ENCODE data around the gene ZNF365.

The ZNF365 gene

GRCh38 chr10:62426086-62426485 lies 51.9 kb downstream of the ZNF365 start:
- H3K4me2 ChIP-seq (ENCODE audit: low read length): no peak overlapping the region
- H2BK15ac ChIP-seq (replicated peaks; ENCODE audit: low read depth): no peak overlapping the region
- H4K5ac ChIP-seq (ENCODE audit: low read length): no peak overlapping the region
- no peak overlapping the region for H3K23ac ChIP-seq (ENCODE audit: low read length)
- H3K79me2 ChIP-seq (ENCODE audit: control insufficient read depth, insufficient read depth, low read length): no peaks in the 10 kb centered on the region
- no peak overlapping the region for H2AK5ac ChIP-seq (ENCODE audit: low read length)
- no peak overlapping the region for H3K56ac ChIP-seq (ENCODE audit: low read length)
- WGBS (ENCODE audit: extremely low coverage, insufficient coverage, low lambda C conversion rate): no CpG with 5 or more reads among the region's 1 CpG
- H3K36me3 ChIP-seq (ENCODE audit: control insufficient read depth, insufficient read depth, low read length): no peaks in the 10 kb centered on the region
- H3K4me1 ChIP-seq (ENCODE audit: control insufficient read depth, low read depth, low read length): no peaks in the 10 kb centered on the region
- H2BK5ac ChIP-seq (ENCODE audit: low read length): no peak overlapping the region
- no peak overlapping the region for H3K18ac ChIP-seq (ENCODE audit: low read length)
- H3K27me3 ChIP-seq (ENCODE audit: insufficient read depth, low read length, poor library complexity): no peaks in the 10 kb centered on the region
- H3K9ac ChIP-seq (ENCODE audit: low read length): no peak overlapping the region
- H3K27ac ChIP-seq (ENCODE audit: low read depth, low read length): no peak overlapping the region
- DNase-seq: peak; percentile 26
- no peak overlapping the region for H3K4ac ChIP-seq (ENCODE audit: low read depth, low read length)
- no peak overlapping the region for H3K4me3 ChIP-seq (ENCODE audit: low read length)
- H3K79me1 ChIP-seq (ENCODE audit: low read length): no peaks in the 10 kb centered on the region
- no peak overlapping the region for H4K8ac ChIP-seq (ENCODE audit: low read depth, low read length)
- H2BK120ac ChIP-seq (ENCODE audit: low read depth, low read length): no peak overlapping the region

- H2BK5ac ChIP-seq (ENCODE audit: low read length): no peak overlapping the region
Observed at GRCh38 chr10:62426600-62426999, 52.4 kb downstream of the ZNF365 start.

DNA sequence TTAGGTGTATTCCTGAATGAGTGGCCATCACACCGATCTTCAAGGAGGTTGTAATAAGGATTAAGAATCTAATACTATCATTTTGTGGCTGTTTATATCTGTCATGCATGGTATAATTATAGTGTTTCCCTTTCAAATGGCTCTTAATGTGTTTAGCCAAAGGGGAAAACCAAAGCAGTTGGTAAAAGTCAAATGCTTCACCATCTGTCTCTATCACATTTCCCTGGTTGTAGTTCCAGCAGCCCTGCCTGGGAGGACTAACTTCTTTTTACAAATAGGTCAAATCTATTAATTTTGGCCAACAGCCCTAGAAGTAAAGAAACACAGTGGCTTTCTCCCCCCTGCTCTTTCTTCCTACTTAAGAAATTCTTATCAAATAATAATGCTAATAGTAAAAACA lies 56.7 kb downstream of the ZNF365 start:
- Histone ChIP-seq H4K8ac (ENCODE audit: low read depth, low read length) (no peak overlapping the region), H3K27me3 (ENCODE audit: insufficient read depth, low read length, poor library complexity) (no peaks in the 10 kb centered on the region), H3K9ac (ENCODE audit: low read length) (no peak overlapping the region), H3K4ac (ENCODE audit: low read depth, low read length) (no peak overlapping the region), H3K18ac (ENCODE audit: low read length) (no peak overlapping the region), H2AK5ac (ENCODE audit: low read length) (no peak overlapping the region), H4K5ac (ENCODE audit: low read length) (no peak overlapping the region), H3K4me3 (ENCODE audit: low read length) (no peak overlapping the region), H3K4me2 (ENCODE audit: low read length) (no peak overlapping the region), H3K27ac (ENCODE audit: low read depth, low read length) (no peak overlapping the region), H2BK5ac (ENCODE audit: low read length) (no peak overlapping the region), H3K56ac (ENCODE audit: low read length) (no peak overlapping the region), H3K36me3 (ENCODE audit: control insufficient read depth, insufficient read depth, low read length) (no peaks in the 10 kb centered on the region), H3K4me1 (ENCODE audit: control insufficient read depth, low read depth, low read length) (no peaks in the 10 kb centered on the region), H3K23ac (ENCODE audit: low read length) (no peak overlapping the region), H2BK15ac (replicated peaks; ENCODE audit: low read depth) (no peak overlapping the region), H3K79me1 (ENCODE audit: low read length) (no peaks in the 10 kb centered on the region), H3K79me2 (ENCODE audit: control insufficient read depth, insufficient read depth, low read length) (no peaks in the 10 kb centered on the region), H2BK120ac (ENCODE audit: low read depth, low read length) (no peak overlapping the region)
- DNase-seq: no peak
- WGBS (ENCODE audit: extremely low coverage, insufficient coverage, low lambda C conversion rate): no CpG with 5 or more reads among the region's 1 CpG

More at GRCh38 chr10:62426600-62426999, 52.4 kb downstream of the ZNF365 start:
- no peak overlapping the region for H3K4me3 ChIP-seq (ENCODE audit: low read length)
- no peak overlapping the region for H4K8ac ChIP-seq (ENCODE audit: low read depth, low read length)
- H3K56ac ChIP-seq (ENCODE audit: low read length): no peak overlapping the region
- peak; percentile 74 for DNase-seq
- H2AK5ac ChIP-seq (ENCODE audit: low read length): no peak overlapping the region
- H3K4me1 ChIP-seq (ENCODE audit: control insufficient read depth, low read depth, low read length): no peaks in the 10 kb centered on the region
- H4K5ac ChIP-seq (ENCODE audit: low read length): no peak overlapping the region
- H3K36me3 ChIP-seq (ENCODE audit: control insufficient read depth, insufficient read depth, low read length): no peaks in the 10 kb centered on the region
- H3K4ac ChIP-seq (ENCODE audit: low read depth, low read length): no peak overlapping the region
- H3K4me2 ChIP-seq (ENCODE audit: low read length): no peak overlapping the region
- WGBS (ENCODE audit: extremely low coverage, insufficient coverage, low lambda C conversion rate): no CpG with 5 or more reads among the region's 3 CpGs
- no peaks in the 10 kb centered on the region for H3K27me3 ChIP-seq (ENCODE audit: insufficient read depth, low read length, poor library complexity)
- no peak overlapping the region for H3K27ac ChIP-seq (ENCODE audit: low read depth, low read length)
- no peaks in the 10 kb centered on the region for H3K79me2 ChIP-seq (ENCODE audit: control insufficient read depth, insufficient read depth, low read length)
- H3K79me1 ChIP-seq (ENCODE audit: low read length): no peaks in the 10 kb centered on the region
- no peak overlapping the region for H3K9ac ChIP-seq (ENCODE audit: low read length)
- H3K23ac ChIP-seq (ENCODE audit: low read length): no peak overlapping the region
- H3K18ac ChIP-seq (ENCODE audit: low read length): no peak overlapping the region
- H2BK120ac ChIP-seq (ENCODE audit: low read depth, low read length): no peak overlapping the region
- no peak overlapping the region for H2BK15ac ChIP-seq (replicated peaks; ENCODE audit: low read depth)

DNA sequence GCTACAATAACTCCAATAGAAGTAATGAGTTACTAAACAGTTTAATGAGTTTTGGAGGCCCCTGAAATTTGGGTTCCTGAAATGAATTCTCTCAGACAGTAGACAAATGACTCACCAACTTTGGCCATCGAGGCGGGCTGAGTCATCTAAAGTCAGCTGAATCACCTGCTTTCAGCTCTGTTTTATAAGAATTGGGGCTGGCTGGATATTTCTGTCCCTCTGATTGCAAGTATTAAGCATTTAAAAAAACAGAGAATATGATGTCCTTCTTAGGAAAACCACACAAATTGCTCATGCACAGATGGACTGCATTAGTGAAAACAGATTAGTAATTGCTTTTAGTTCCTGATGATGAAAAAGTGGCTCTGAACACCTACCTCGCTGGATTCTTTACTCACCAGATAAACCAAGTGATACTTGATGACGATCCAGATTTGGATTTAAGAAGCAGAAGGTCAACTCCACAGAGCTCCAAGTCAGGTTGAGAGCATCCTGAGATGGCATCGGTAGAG lies 59.1 kb downstream of the ZNF365 start:
- Histone ChIP-seq H3K23ac (ENCODE audit: low read length) (no peak overlapping the region), H3K4me2 (ENCODE audit: low read length) (no peak overlapping the region), H2BK5ac (ENCODE audit: low read length) (no peak overlapping the region), H2AK5ac (ENCODE audit: low read length) (no peak overlapping the region), H4K8ac (ENCODE audit: low read depth, low read length) (no peak overlapping the region), H3K4me3 (ENCODE audit: low read length) (no peak overlapping the region), H3K79me1 (ENCODE audit: low read length) (no peaks in the 10 kb centered on the region), H2BK15ac (replicated peaks; ENCODE audit: low read depth) (no peak overlapping the region), H3K27ac (ENCODE audit: low read depth, low read length) (no peak overlapping the region), H3K4ac (ENCODE audit: low read depth, low read length) (no peak overlapping the region), H2BK120ac (ENCODE audit: low read depth, low read length) (no peak overlapping the region), H3K56ac (ENCODE audit: low read length) (no peak overlapping the region), H3K9ac (ENCODE audit: low read length) (no peak overlapping the region), H3K27me3 (ENCODE audit: insufficient read depth, low read length, poor library complexity) (no peaks in the 10 kb centered on the region), H3K4me1 (ENCODE audit: control insufficient read depth, low read depth, low read length) (no peaks in the 10 kb centered on the region), H3K18ac (ENCODE audit: low read length) (no peak overlapping the region), H3K79me2 (ENCODE audit: control insufficient read depth, insufficient read depth, low read length) (no peaks in the 10 kb centered on the region), H4K5ac (ENCODE audit: low read length) (no peak overlapping the region), H3K36me3 (ENCODE audit: control insufficient read depth, insufficient read depth, low read length) (no peaks in the 10 kb centered on the region)
- DNase-seq: peak; percentile 36
- no CpG with 5 or more reads among the region's 5 CpGs for WGBS (ENCODE audit: extremely low coverage, insufficient coverage, low lambda C conversion rate)

GRCh38 chr10:62433901-62434300 lies 59.7 kb downstream of the ZNF365 start:
- Histone ChIP-seq H3K56ac (ENCODE audit: low read length) (no peak overlapping the region), H2BK15ac (replicated peaks; ENCODE audit: low read depth) (peak overlapping the region; percentile 7), H3K27me3 (ENCODE audit: insufficient read depth, low read length, poor library complexity) (no peaks in the 10 kb centered on the region), H3K4me2 (ENCODE audit: low read length) (no peak overlapping the region), H3K18ac (ENCODE audit: low read length) (no peak overlapping the region), H2BK5ac (ENCODE audit: low read length) (no peak overlapping the region), H3K4me1 (ENCODE audit: control insufficient read depth, low read depth, low read length) (no peaks in the 10 kb centered on the region), H3K79me2 (ENCODE audit: control insufficient read depth, insufficient read depth, low read length) (no peaks in the 10 kb centered on the region), H3K9ac (ENCODE audit: low read length) (no peak overlapping the region), H4K8ac (ENCODE audit: low read depth, low read length) (no peak overlapping the region), H2AK5ac (ENCODE audit: low read length) (no peak overlapping the region), H2BK120ac (ENCODE audit: low read depth, low read length) (no peak overlapping the region), H3K27ac (ENCODE audit: low read depth, low read length) (no peak overlapping the region), H4K5ac (ENCODE audit: low read length) (no peak overlapping the region), H3K36me3 (ENCODE audit: control insufficient read depth, insufficient read depth, low read length) (no peaks in the 10 kb centered on the region), H3K79me1 (ENCODE audit: low read length) (no peaks in the 10 kb centered on the region), H3K4ac (ENCODE audit: low read depth, low read length) (no peak overlapping the region), H3K4me3 (ENCODE audit: low read length) (no peak overlapping the region), H3K23ac (ENCODE audit: low read length) (no peak overlapping the region)
- no peak for DNase-seq
- WGBS (ENCODE audit: extremely low coverage, insufficient coverage, low lambda C conversion rate): no CpG with 5 or more reads among the region's 4 CpGs

DNA sequence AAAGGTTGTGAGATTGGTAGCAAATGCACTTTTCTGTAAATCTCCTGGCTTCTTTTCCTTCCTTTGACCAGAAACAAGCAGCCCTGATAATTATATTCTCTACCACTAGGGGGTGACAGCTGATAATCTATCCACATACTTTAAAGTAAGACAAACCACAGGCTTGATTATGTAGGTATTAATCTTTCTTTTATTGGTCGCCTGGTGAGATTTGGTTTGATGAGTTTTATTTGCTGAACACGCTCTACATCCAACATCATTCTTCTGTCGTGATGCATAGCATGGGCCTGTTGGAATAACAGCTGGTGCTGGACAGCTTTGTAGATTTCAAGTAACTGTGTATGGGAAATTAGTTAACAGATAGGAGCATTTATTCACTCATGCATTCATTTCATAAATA lies 63.5 kb downstream of the ZNF365 start:
- Histone ChIP-seq H3K4me1 (ENCODE audit: control insufficient read depth, low read depth, low read length) (no peaks in the 10 kb centered on the region), H2AK5ac (ENCODE audit: low read length) (no peak overlapping the region), H3K4me3 (ENCODE audit: low read length) (no peak overlapping the region), H3K27ac (ENCODE audit: low read depth, low read length) (no peak overlapping the region), H3K79me2 (ENCODE audit: control insufficient read depth, insufficient read depth, low read length) (no peaks in the 10 kb centered on the region), H3K4me2 (ENCODE audit: low read length) (no peak overlapping the region), H2BK15ac (replicated peaks; ENCODE audit: low read depth) (no peak overlapping the region), H2BK5ac (ENCODE audit: low read length) (no peak overlapping the region), H2BK120ac (ENCODE audit: low read depth, low read length) (no peak overlapping the region), H3K18ac (ENCODE audit: low read length) (no peak overlapping the region), H3K27me3 (ENCODE audit: insufficient read depth, low read length, poor library complexity) (no peaks in the 10 kb centered on the region), H3K56ac (ENCODE audit: low read length) (no peak overlapping the region), H3K9ac (ENCODE audit: low read length) (no peak overlapping the region), H3K79me1 (ENCODE audit: low read length) (no peaks in the 10 kb centered on the region), H3K36me3 (ENCODE audit: control insufficient read depth, insufficient read depth, low read length) (no peaks in the 10 kb centered on the region), H3K4ac (ENCODE audit: low read depth, low read length) (no peak overlapping the region), H4K5ac (ENCODE audit: low read length) (no peak overlapping the region), H3K23ac (ENCODE audit: low read length) (no peak overlapping the region), H4K8ac (ENCODE audit: low read depth, low read length) (no peak overlapping the region)
- no CpG with 5 or more reads among the region's 3 CpGs for WGBS (ENCODE audit: extremely low coverage, insufficient coverage, low lambda C conversion rate)
- DNase-seq: peak; percentile 63

Measured in mesendoderm (in vitro differentiated cells).